GM18868 (cell line): Measurements from ENCODE around the gene CSPG5.

ENCODE experiments used
- ATAC-seq: cut with Tn5 transposase; IDR thresholded peaks from one replicate; pipeline ENCODE4 v1.9.1; 2021; ENCODE audit warnings: mild to moderate bottlenecking, moderate library complexity; ENCODE audit not compliant: unreplicated experiment

The CSPG5 gene

DNA sequence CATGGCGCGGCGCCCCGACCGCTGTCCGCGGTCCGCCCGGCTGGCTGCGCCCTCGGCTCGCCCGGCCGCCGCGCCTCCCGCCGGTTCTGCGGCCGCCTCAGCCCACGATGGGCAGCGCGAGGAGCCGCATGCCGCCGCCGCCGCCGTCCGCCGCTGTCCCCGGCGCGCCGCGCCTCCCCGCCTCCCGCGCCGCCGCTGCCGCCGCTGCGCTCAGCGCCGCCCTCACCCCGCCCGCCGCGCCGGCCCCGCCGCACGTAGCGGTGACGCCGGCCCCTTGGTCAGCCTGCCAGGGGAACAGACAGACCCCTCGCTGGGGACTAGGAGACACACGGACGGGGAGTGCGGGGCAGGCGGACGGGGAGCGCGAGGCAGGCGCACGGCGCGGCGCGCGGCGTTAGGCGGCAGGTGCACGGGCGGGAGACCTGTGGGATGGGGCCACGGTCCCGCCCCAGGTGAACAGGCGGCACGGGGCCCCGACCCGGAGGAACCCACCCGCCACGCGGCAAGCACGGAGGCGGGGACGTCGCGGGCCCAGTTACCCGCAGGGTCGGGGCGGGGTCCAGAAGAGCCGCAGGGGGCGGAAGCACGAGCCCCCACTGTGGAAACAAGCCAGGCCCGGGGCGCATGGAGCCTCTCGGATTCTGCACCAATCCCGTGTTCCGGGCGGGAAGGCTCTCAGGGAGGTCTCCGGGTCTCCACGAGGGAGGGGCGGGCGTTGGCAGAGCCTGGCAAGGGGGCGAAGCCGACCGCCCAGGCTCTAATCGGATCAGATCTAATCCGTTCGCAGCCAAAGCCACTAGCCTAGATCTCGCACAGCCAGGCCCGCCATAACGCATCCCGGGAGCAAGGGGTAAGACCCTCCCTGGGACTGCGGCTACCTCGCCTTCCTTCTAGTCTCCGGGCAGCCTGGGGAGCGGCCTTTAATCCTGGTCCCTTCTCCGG lies at the start of gene CSPG5:
Gene CSPG5 (minus strand): TSS at position 175 of the 942 bp plus-strand sequence. CDS start 172 bp downstream, at position 3.
- ATAC-seq: no peak

GRCh38 chr3:47628426-47628825 lies 49.8 kb upstream of the CSPG5 start:
- ATAC-seq: no peak

- ATAC-seq: no peak
Measured at GRCh38 chr3:47622671-47623461, 44.2 kb upstream of the CSPG5 start.

DNA sequence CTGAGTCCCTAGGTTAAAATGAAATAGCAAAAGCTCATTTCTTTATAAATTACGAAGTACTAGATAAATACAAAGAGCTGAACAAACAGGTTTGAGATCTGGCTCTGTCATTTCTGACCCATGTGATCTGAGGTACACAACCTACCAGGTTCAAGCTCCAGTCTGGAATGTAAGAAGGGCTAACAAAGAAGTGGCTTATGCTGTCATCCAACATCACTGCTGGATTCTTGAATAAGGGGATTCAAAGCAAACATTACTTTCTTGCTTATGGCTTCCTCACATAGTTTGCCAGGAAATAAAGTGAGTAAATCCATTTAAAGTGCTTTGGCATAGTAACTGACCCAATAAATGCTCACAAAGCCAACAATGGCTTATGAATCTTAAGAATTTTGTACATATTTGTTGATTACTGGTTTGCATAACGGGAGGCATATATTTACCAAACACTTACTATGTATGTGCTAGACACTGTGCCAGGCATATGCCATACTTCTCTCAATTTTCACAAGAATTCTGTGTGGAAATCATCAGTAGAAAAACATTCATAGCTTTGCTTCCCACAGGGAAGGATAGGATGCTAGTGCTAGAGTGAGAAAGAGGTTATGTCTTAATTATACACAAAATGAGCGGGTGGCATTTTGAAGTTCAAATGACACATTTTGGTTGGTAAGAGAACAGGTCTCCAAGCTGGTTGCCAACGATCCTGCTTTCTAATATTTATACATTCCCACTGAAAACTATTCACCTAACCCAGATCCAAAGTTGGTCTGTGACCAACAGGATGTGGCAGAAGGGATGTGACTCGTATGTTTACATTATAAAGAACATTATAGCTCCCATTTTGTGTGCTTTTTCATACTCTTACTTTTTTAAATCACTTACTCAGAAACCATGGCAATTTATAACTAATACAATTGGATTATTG lies 38.7 kb upstream of the CSPG5 start:
- no peak for ATAC-seq

DNA sequence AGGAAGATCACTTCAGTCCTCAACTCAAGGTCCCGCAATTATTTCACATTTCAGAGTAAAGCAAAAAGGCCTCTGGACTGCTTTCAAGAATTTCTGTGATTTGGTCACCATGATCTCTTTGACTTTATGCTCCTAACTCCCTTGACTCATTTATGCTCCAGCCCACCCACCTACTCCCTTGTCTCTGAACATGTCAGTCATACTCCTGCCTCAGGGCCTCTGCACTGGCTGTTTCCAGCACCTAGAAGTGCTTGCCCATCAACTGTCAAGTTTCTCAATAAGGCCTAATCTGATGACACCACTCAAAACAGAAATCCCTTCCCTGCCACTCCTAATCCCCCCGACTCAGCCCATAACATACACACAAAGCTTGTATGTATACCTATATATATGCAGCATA lies 36.1 kb upstream of the CSPG5 start:
- no peak for ATAC-seq

DNA sequence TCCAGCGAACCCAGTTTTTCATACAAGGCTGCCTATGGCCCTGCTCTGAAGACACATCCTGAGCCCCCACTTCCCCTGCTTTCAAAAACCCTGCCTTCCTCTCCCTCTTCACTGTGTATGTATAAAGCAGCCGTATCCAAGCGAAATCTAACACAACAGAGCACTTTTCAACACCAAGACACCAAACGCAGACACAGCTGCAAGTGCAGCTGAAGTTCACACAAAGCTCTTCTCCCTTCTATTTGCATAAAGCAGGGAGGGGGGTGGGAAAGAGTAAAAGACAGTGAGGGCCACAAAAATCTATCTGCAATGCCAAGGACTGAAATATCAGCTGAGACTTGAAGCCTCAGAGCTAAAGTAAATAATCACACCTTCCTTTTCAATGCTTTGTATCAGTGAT lies 35.1 kb upstream of the CSPG5 start:
- ATAC-seq: no peak

DNA sequence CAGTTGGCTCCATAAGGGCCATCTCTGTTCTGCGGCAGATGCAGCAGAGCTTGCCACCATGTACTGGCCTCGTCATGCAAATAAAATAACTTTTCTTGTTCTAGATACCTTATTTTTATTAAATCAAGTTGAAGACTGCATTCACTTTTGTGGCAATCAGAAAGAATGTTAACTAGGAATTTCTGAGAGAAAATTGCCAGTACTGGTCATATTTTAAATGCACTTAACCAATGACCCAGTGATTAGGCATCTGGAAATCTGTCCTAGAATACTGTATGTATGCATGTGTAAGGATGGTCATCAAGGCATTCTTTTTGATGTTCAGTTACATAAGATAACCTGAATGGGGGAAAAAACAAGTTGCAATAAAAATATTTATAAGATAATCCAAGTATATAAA lies 34.2 kb upstream of the CSPG5 start:
- no peak for ATAC-seq

DNA sequence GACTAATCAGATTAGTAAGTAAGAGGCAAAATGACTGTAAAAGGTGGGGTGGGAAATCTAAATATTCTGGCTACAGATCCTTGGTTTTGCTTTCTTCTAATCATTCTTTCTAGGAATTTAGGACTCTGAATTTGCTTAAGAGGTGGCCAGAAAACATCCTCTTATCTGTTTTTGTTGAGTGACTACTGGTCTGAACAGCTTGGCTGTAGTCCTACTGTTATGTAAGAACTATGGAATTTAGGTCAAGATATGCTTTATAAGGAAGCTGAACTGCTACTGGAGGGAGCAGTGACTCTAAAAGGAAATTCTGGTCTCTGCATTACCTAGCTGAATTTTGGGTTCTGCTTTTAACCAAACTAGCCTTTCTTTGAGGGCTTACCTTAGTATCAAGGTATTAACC lies 33.5 kb upstream of the CSPG5 start:
- no peak for ATAC-seq

DNA sequence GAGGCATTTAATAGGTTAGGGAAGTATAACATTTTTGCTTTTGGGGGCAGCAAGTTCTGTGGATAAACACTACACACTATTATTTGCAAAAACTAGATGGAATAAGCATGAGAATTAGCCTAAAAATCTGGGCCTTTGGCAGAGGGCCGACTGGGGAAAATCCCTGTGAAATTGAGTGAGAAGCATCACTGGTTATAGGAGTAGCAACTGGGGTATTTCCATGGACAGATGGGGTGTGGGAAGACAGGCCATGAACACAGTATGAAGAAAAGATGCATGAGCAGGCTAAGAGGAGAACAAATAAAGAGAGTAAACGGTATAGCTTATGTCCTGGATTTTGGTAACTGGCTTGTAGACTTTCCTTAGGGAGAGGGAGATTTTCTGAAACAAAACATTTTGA lies 32.9 kb upstream of the CSPG5 start:
- no peak for ATAC-seq

GRCh38 chr3:47610583-47610982 lies 31.9 kb upstream of the CSPG5 start:
- ATAC-seq: no peak

DNA sequence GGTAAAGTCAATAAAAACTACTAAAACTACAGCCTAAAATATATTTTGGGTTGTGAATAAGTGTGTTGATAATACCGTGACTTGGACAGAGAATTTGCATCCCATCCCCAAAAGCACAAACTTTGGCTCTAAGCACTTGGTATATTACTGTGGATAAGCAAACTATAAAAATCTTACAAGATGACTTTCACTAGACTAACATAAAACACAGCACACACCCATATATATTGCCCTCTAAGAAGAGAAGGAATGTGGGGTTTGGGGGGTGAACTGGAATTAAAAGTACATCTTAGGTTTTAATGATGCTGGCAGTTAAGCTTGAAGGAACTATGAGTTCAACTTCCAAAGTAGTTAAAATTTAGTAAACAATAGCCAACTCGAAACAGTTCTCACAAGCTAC lies 28.7 kb upstream of the CSPG5 start:
- ATAC-seq: no peak

DNA sequence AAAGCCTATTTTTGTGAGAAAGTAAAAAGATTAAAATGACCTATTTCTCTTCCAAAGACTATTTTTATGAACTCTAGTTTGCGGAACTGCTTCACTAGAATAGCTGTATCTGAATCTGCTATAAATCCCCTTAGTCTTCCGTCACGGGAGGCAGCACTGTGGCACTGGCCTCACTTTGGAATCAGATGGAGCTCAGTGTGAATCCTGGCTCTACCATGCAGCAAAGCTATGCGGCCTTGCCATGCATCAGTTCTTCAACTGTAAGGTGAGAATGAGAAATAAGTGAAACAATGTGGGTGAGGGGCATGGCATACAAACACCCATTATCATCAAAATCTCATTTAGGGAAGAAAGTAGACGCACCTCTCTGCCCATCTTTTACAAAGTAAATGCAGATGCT lies 27.5 kb upstream of the CSPG5 start:
- no peak for ATAC-seq

GRCh38 chr3:47605652-47606051 lies 27.0 kb upstream of the CSPG5 start:
- no peak for ATAC-seq

DNA sequence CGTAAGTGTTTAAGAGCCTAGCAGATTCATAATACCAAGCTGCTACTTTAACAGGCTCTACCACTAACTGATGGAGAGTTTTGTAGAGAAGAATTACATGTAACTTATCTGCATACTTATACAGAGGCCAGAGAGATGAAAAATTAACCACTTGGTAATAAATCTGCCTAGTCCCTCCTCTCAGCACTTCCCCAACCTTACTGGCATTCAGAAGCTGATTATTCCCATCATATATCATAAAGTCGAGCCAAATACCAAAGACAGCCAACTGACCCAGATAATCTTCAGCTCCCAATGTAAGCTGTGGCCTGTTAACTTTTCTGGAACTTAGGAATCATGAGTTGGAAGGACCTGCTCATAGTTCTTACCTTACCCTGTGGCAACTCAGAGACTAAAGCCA lies 25.5 kb upstream of the CSPG5 start:
- ATAC-seq: no peak

DNA sequence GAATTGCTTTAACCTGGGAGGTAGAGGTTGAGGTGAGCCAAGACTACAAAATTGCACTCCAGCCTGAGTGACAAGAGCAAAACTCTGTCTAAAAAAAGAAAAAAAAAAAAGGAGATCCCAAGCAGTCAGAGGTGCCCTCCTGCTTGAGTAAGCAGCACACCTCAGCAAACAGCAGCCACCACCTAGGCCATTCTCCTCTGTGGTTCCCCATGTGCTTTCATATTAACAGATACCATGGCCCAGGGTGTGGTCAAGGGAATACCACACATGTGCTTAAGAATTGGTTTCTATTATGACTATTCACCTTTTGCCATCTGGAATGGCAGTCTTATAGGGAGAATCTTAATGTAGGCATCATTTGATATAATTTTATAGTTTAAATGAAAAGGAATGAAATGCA lies 24.7 kb upstream of the CSPG5 start:
- ATAC-seq: no peak

- ATAC-seq: no peak
Measured at GRCh38 chr3:47601281-47601680, 22.6 kb upstream of the CSPG5 start.

GRCh38 chr3:47594792-47595191 lies 16.1 kb upstream of the CSPG5 start:
- ATAC-seq: no peak

DNA sequence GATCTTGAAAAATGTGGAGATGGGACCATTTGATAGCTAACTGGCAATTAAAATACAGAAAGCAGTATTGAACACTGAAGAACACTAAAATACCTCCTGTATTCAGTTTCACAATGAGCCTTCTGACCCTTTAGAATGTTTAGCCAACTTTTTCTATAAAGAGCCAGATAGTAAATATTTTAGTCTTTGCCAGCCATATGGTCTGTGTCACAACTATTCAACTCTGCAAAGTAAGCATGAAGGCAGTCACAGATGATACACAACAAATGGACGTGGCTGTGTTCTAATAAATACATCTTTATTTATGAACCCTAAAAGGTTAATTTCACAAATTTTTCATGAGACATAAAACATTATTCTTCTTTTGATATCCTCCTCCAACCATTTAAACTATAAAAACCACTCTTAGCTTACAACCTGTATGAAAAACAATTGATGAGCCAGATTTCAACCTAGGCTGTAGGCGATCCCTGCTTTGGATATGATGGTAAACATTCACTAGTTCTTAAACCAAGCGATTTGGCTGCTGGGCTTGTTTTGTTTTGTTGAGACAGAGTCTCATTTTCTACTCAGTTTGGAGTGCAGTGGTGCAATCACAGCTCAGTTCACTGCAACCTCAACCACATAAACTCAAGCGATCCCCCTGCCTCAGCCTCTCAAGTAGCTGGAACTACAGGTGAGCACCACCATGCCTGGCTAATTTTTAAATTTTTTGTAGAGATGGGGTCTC lies 13.6 kb upstream of the CSPG5 start:
- no peak for ATAC-seq

DNA sequence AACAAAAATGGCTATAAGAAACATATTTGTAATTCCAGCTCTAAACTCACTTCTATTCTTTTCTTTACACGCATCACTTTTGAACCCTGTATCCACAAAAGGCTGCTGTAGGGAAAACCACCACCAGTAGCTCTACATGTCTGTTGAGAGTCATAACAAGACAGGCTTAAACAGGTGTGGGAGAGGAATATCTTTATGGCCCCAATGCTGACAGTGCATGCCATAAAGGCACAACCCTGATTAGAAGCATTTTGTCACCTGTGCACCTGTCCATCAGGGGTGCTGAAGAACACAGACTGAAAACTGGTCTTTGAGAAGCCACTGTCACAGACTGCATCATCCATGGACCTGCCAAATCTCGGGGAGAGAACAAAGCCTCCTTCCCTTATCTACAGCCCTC lies 11.6 kb upstream of the CSPG5 start:
- ATAC-seq: no peak

DNA sequence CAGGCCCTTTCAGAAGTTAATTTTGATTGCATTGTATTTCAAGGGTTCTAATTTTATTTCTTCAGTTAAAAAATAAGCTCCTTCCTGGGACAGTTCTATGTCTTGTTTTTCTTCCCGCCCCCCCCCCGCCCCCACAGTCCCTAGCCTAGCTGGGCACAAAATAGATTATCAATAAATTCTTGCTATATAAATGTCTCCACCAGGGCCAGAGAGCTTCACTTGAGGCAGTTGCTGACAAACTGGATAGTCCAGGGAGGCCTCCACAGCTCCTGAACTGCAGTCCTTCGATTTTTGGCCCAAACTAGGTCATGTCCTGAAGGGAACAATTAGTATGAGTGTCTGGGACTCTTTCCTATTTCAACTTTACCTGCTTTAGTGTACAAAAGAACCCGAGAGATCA lies 9.9 kb upstream of the CSPG5 start:
- no peak for ATAC-seq
